ENCODE results near the gene GRAMD1B. TPM values are rescaled to one million over a fixed set of nuclear protein-coding genes. Genes with fewer than 3 reads are reported as not detected.
"Not testable (repeated sequence)": the region's sequence is repeated elsewhere in the genome, so short reads cannot be mapped to it uniquely, and the experiment has no call there.

The GRAMD1B gene
- total and polyA plus RNA-seq, 2 donors (not counting 1 experiment from before 2014, with no cell fraction given): 0.83 to 1.5 TPM

DNA sequence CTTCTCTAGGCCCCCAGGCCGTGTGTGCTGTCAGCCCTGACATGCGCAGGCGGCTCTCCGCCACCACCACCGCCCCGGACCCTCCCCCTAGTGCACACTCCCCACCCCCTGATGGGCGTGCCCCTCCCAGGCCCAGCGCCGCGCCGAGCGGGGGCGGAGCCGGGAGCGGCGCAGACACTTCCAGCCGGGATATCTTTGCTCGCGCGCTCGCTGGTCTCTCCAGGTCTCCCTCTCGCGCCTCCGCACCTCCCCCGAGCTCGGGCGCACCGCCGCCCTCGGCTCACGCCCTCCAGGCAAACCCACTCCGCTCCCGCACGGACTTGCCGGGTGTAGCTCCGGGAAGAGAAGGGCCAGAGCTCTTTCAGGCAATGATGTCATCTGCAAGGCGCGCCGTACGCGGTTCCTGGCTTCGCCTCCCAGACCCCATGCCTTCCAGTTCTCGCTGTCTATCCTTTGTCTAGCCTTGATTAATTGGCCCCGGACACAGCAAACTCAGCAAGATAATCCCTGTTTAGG is 224.6 kb downstream of the GRAMD1B start, which contains the start of gene SCN3B:
TSS of gene SCN3B (minus strand) at position 59 of the 516 bp plus-strand sequence. CDS start 823 bp downstream, outside the sequence.
- Histone ChIP-seq H4K20me1 (ENCODE audit: control insufficient read depth, extremely low read depth, insufficient read depth, low read length) (no peaks in the 10 kb centered on the region), H3K4me2 (ENCODE audit: extremely low read depth, insufficient read depth, low read length) (peak within 1 kb of the TSS; percentile 88), H3K79me2 (ENCODE audit: control insufficient read depth, insufficient read depth, low read length) (no peaks in the 10 kb centered on the region), H3K27me3 (ENCODE audit: control insufficient read depth, insufficient read depth, low read length) (peaks cover 7% of the 10 kb centered on the region), H3K4me3 (replicated peaks in 1 of 4; ENCODE audit: control extremely low read depth in 1 of 4, insufficient read depth in 1 of 4, low read depth in 3 of 4, low read length in 4 of 4) (peak within 1 kb of the TSS; percentile 37 to 57 (median 45)), H2AFZ (ENCODE audit: low read length) (peak within 1 kb of the TSS; percentile 88), H3K9me3 (ENCODE audit: control insufficient read depth, insufficient read depth, low read depth, low read length) (no peaks in the 10 kb centered on the region), H3K27ac (ENCODE audit: insufficient read depth, low read length) (no peak within 1 kb of the TSS), H3K36me3 (ENCODE audit: control insufficient read depth, insufficient read depth, low read length) (no peaks in the 10 kb centered on the region), H3K4me1 (ENCODE audit: control insufficient read depth, extremely low read depth, insufficient read depth, low read length) (no peaks in the 10 kb centered on the region), H3K9ac (ENCODE audit: insufficient read depth, low read length) (no peak within 1 kb of the TSS)
- peak; percentile 60 to 81 for DNase-seq (ENCODE audit: low read depth in 2 of 2)
- TF ChIP-seq, protein P1, sequence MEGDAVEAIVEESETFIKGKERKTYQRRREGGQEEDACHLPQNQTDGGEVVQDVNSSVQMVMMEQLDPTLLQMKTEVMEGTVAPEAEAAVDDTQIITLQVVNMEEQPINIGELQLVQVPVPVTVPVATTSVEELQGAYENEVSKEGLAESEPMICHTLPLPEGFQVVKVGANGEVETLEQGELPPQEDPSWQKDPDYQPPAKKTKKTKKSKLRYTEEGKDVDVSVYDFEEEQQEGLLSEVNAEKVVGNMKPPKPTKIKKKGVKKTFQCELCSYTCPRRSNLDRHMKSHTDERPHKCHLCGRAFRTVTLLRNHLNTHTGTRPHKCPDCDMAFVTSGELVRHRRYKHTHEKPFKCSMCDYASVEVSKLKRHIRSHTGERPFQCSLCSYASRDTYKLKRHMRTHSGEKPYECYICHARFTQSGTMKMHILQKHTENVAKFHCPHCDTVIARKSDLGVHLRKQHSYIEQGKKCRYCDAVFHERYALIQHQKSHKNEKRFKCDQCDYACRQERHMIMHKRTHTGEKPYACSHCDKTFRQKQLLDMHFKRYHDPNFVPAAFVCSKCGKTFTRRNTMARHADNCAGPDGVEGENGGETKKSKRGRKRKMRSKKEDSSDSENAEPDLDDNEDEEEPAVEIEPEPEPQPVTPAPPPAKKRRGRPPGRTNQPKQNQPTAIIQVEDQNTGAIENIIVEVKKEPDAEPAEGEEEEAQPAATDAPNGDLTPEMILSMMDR (conservative IDR thresholded peaks at IDR 0.05 in 1 of 2, IDR thresholded peaks at IDR 0.05 in 1 of 2; ENCODE audit: low read depth in 1 of 2, low read length in 2 of 2): no peak
- TF ChIP-seq EZH2 (IDR thresholded peaks at IDR 0.05; ENCODE audit: low read length, missing control alignments): no peak

DNA sequence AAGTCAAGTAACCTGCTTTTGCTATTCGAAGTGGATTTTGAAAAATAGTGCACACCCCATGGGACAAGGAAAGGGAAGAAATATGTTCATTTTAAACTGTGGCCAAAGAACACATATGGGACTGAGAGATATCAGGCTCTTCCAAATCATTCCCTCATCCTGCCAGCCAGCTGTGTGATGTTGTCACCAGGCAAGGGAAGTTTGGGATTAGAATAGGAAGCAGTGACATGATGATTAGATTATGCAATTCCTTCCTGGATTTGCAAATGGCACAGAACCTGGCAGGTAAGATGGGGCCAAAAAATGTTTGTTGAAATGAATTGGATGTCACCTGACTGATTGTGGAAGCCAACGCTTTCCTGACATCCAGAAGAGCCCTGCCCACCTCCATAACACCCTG is 229.2 kb downstream of the GRAMD1B start:
- Histone ChIP-seq H3K4me1 (ENCODE audit: control insufficient read depth, extremely low read depth, insufficient read depth, low read length) (no peaks in the 10 kb centered on the region), H3K27me3 (ENCODE audit: control insufficient read depth, insufficient read depth, low read length) (no peaks in the 10 kb centered on the region), H2AFZ (ENCODE audit: low read length) (no peak overlapping the region), H3K9ac (ENCODE audit: insufficient read depth, low read length) (no peak overlapping the region), H4K20me1 (ENCODE audit: control insufficient read depth, extremely low read depth, insufficient read depth, low read length) (no peaks in the 10 kb centered on the region), H3K4me2 (ENCODE audit: extremely low read depth, insufficient read depth, low read length) (no peak overlapping the region), H3K27ac (ENCODE audit: insufficient read depth, low read length) (no peak overlapping the region), H3K9me3 (ENCODE audit: control insufficient read depth, insufficient read depth, low read depth, low read length) (no peaks in the 10 kb centered on the region), H3K4me3 (replicated peaks in 1 of 4; ENCODE audit: control extremely low read depth in 1 of 4, insufficient read depth in 1 of 4, low read depth in 3 of 4, low read length in 4 of 4) (no peak overlapping the region), H3K79me2 (ENCODE audit: control insufficient read depth, insufficient read depth, low read length) (no peaks in the 10 kb centered on the region), H3K36me3 (ENCODE audit: control insufficient read depth, insufficient read depth, low read length) (no peaks in the 10 kb centered on the region)
- DNase-seq (ENCODE audit: low read depth in 2 of 2): no peak
- TF ChIP-seq EZH2 (IDR thresholded peaks at IDR 0.05; ENCODE audit: low read length, missing control alignments): no peak
- TF ChIP-seq, protein P1 (conservative IDR thresholded peaks at IDR 0.05 in 1 of 2, IDR thresholded peaks at IDR 0.05 in 1 of 2; ENCODE audit: low read depth in 1 of 2, low read length in 2 of 2): no peak

DNA sequence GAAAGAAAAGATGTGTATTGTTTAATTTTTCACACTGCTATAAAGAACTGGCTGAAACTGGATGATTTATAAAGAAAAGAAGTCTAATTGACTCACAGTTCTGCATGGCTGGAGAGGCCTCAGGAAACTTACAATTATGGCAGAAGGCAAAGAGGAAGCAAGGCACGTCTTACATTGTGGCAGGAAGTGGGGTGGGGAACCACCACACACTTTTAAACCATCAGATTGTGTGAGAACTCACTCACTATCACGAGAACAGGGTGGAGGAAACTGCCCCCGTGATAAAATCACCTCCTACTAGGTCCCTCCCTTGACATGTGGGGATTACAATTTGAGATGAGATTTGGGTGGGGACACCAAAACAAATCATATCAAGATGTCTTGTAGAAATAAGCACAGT is 229.9 kb downstream of the GRAMD1B start:
- H3K36me3 ChIP-seq (ENCODE audit: control insufficient read depth, insufficient read depth, low read length); H3K4me3 ChIP-seq (replicated peaks in 1 of 4; ENCODE audit: control extremely low read depth in 1 of 4, insufficient read depth in 1 of 4, low read depth in 3 of 4, low read length in 4 of 4); H3K79me2 ChIP-seq (ENCODE audit: control insufficient read depth, insufficient read depth, low read length); H3K4me1 ChIP-seq (ENCODE audit: control insufficient read depth, extremely low read depth, insufficient read depth, low read length); H3K4me2 ChIP-seq (ENCODE audit: extremely low read depth, insufficient read depth, low read length); H3K27ac ChIP-seq (ENCODE audit: insufficient read depth, low read length); H4K20me1 ChIP-seq (ENCODE audit: control insufficient read depth, extremely low read depth, insufficient read depth, low read length); H3K9ac ChIP-seq (ENCODE audit: insufficient read depth, low read length); H3K9me3 ChIP-seq (ENCODE audit: control insufficient read depth, insufficient read depth, low read depth, low read length); DNase-seq (ENCODE audit: low read depth in 2 of 2); H3K27me3 ChIP-seq (ENCODE audit: control insufficient read depth, insufficient read depth, low read length); H2AFZ ChIP-seq (ENCODE audit: low read length): not testable (repeated sequence)

All from fibroblast of lung (primary cell).